Neuronal stem cell (in vitro differentiated cells): ENCODE measurements around the gene KDM5A.

Experiments used
- DNase-seq: peaks from one replicate; pipeline ENCODE4 v3.0.0-alpha.2; 2013; ENCODE audit warnings: low spot score
- H2AFZ ChIP-seq: one replicate; pipeline ENCODE4 v1.6.1; 2013; ENCODE audit warnings: mild to moderate bottlenecking, low read length, inconsistent platforms
- H2AK5ac ChIP-seq: 2 replicates; pipeline ENCODE4 v1.6.1; 2013; ENCODE audit warnings: low read depth, mild to moderate bottlenecking, inconsistent platforms, low read length, moderate library complexity, mixed read lengths
- H2BK120ac ChIP-seq: 2 replicates; pipeline ENCODE4 v1.6.1; 2013; ENCODE audit warnings: low read depth, mild to moderate bottlenecking, inconsistent platforms, low read length, moderate library complexity, mixed read lengths
- H2BK12ac ChIP-seq: one replicate; pipeline ENCODE4 v1.6.1; 2013; ENCODE audit warnings: low read length, inconsistent platforms
- H2BK15ac ChIP-seq: 2 replicates; pipeline ENCODE4 v1.6.1; 2013; ENCODE audit warnings: mild to moderate bottlenecking, low read length, inconsistent platforms, mixed read lengths
- H2BK5ac ChIP-seq: one replicate; pipeline ENCODE4 v1.6.1; 2013; ENCODE audit warnings: inconsistent platforms, mild to moderate bottlenecking, low read length, moderate library complexity
- H3K14ac ChIP-seq: one replicate; pipeline ENCODE4 v1.6.1; 2013; ENCODE audit warnings: low read length, inconsistent platforms
- H3K18ac ChIP-seq: 2 replicates; pipeline ENCODE4 v1.6.1; 2013; ENCODE audit warnings: low read length, inconsistent platforms
- H3K23ac ChIP-seq: 2 replicates; pipeline ENCODE4 v1.6.1; 2013; ENCODE audit warnings: low read depth, mild to moderate bottlenecking, mixed read lengths, low read length, inconsistent platforms; ENCODE audit not compliant: poor library complexity
- H3K27ac ChIP-seq: replicated peaks from 3 replicates; pipeline ENCODE4 v1.5.1; 2013; ENCODE audit warnings: low read length, inconsistent platforms
- H3K27me3 ChIP-seq, 3 experiments: 2 replicates each; pipeline ENCODE4 v1.6.1; 2013; ENCODE audit warnings: low read length in 3 of 3, mild to moderate bottlenecking in 2 of 3, inconsistent platforms in 1 of 3, low read depth in 1 of 3, mixed read lengths in 1 of 3, moderate library complexity in 1 of 3; ENCODE audit not compliant: control insufficient read depth in 3 of 3, insufficient read depth in 3 of 3
- H3K36me3 ChIP-seq, 2 donors: replicated peaks in 1 of 2; 2 replicates each; pipeline ENCODE4 v1.6.1; 2013; ENCODE audit warnings: low read length in 2 of 2; ENCODE audit not compliant: control insufficient read depth in 2 of 2, insufficient read depth in 2 of 2
- H3K4ac ChIP-seq: 2 replicates; pipeline ENCODE4 v1.6.1; 2013; ENCODE audit warnings: inconsistent platforms, mild to moderate bottlenecking, low read length, moderate library complexity
- H3K4me1 ChIP-seq, 2 donors: 1 replicate in 1 of 2; 2 replicates in 1 of 2; pipeline ENCODE4 v1.6.1; 2013; ENCODE audit warnings: low read length in 2 of 2, low read depth in 1 of 2; ENCODE audit not compliant: control insufficient read depth in 2 of 2, insufficient read depth in 1 of 2
- H3K4me2 ChIP-seq: one replicate; pipeline ENCODE4 v1.6.1; 2013; ENCODE audit warnings: mild to moderate bottlenecking, low read length, inconsistent platforms; ENCODE audit not compliant: insufficient read depth, poor library complexity, severe bottlenecking
- H3K4me3 ChIP-seq, 2 donors: 2 replicates each; pipeline ENCODE4 v1.5.1; 2013; ENCODE audit warnings: low read length in 2 of 2, mild to moderate bottlenecking in 2 of 2, inconsistent platforms in 1 of 2, moderate library complexity in 1 of 2
- H3K79me1 ChIP-seq: one replicate; pipeline ENCODE4 v1.6.1; 2013; ENCODE audit warnings: low read depth, mild to moderate bottlenecking, inconsistent platforms, low read length, moderate library complexity
- H3K9ac ChIP-seq: one replicate; pipeline ENCODE4 v1.6.1; 2013; ENCODE audit warnings: mild to moderate bottlenecking, low read depth, low read length, inconsistent platforms; ENCODE audit not compliant: poor library complexity
- H3K9me3 ChIP-seq, 2 donors: replicated peaks in 1 of 2; 2 replicates each; pipeline versions ENCODE3 to v1.6.1; 2013; ENCODE audit warnings: low read length in 2 of 2, mild to moderate bottlenecking in 2 of 2, inconsistent platforms in 1 of 2, low read depth in 1 of 2, mixed read lengths in 1 of 2, moderate library complexity in 1 of 2; ENCODE audit not compliant: control insufficient read depth in 2 of 2, insufficient read depth in 1 of 2
- H4K8ac ChIP-seq: one replicate; pipeline ENCODE4 v1.6.1; 2013; ENCODE audit warnings: low read depth, mild to moderate bottlenecking, inconsistent platforms, low read length, moderate library complexity
- H4K91ac ChIP-seq: one replicate; pipeline ENCODE4 v1.6.1; 2013; ENCODE audit warnings: low read length, low read depth, mild to moderate bottlenecking, inconsistent platforms; ENCODE audit not compliant: poor library complexity
- WGBS, 2 donors: extraction: QIAGEN DNeasy Blood & Tissue Kit; methylation state at CpG; one replicate each; pipeline ENCODE4 v1.1.7; 2013; ENCODE audit warnings: missing lambda C conversion rate in 2 of 2, mixed read lengths in 1 of 2; ENCODE audit not compliant: insufficient read length in 2 of 2, insufficient replicate concordance in 1 of 2; ENCODE audit errors: extremely low coverage in 2 of 2; 5-methylcytosine and 5-hydroxymethylcytosine counted together

Gene KDM5A

DNA sequence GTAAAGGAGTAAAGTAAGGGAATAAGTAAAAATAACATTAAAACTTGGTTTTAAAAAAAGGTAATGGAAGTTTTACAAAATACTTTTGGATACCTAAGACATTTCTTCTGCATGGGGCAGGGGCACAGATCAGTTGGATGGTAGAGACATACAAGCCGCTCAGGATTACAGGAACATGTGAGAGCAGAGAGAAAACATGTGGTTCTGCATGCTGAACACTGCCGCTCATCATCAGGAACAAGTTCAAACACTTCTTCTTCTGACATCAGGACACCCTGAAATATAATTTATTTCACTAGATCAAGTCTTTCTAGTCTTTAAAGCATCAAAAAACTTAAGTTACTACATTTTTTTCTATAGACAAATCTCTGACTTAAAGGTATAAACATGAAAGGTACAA lies 65.6 kb downstream of the KDM5A start:
- Histone ChIP-seq H3K4me1 (no peaks in the 10 kb centered on the region), H2AK5ac (no peak overlapping the region), H3K18ac (no peak overlapping the region), H2BK120ac (no peak overlapping the region), H3K4me2 (no peak overlapping the region), H4K8ac (no peak overlapping the region), H2BK15ac (no peak overlapping the region), H3K9ac (no peak overlapping the region), H3K27me3 (no peaks in the 10 kb centered on the region), H3K27ac (no peak overlapping the region), H2BK12ac (no peak overlapping the region), H3K4ac (no peak overlapping the region), H3K23ac (no peak overlapping the region), H3K4me3 (no peak overlapping the region), H2AFZ (no peak overlapping the region), H4K91ac (no peak overlapping the region), H3K36me3 (peaks cover 11 to 98% of the 10 kb centered on the region in 2 donors), H3K79me1 (no peaks in the 10 kb centered on the region), H3K9me3 (no peaks in the 10 kb centered on the region), H2BK5ac (no peak overlapping the region), H3K14ac (no peak overlapping the region)
- WGBS, 2 donors, result no CpG with 5 or more reads among the region's 2 CpGs
- DNase-seq, result no peak

DNA sequence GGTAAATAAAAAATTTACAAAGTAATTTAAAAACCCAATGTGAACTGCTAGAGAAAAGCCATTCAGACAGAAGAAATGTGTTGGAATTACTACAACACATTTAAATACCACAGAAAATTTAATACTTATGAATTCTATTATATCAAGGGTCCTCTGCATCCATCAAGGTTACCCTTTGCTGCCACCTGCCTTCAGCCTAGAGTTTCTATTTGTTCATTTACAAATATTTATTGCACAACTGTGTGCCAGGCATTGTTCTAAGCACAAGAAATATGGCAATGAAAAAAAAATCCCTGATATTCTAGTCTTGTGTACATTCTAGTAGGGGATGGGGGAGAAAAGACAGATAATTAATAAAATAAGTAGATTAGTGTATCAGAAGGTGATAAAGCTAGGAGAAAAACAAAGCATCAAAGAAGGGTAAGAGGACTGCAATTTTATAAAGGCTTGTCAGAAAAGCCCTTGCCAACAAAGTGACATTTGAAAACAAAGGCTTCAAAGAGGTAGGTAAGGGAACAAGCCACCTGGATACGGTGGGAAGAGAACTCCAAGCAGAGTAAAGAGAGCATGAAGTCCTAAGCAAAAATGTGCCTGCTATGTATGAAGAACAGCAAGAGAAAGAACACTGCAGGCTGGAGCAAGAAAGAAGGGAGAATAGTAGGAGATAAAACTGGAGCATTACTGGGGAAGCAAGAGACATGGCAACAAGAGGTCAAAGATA lies 67.4 kb downstream of the KDM5A start:
- no peaks in the 10 kb centered on the region for H3K4me1 ChIP-seq
- H3K4me2 ChIP-seq, result no peak overlapping the region
- H3K23ac ChIP-seq, result no peak overlapping the region
- H3K36me3 ChIP-seq, result peaks cover 20 to 98% of the 10 kb centered on the region in 2 donors
- no peaks in the 10 kb centered on the region for H3K79me1 ChIP-seq
- no peak overlapping the region for H4K91ac ChIP-seq
- no peaks in the 10 kb centered on the region for H3K9me3 ChIP-seq
- H3K27ac ChIP-seq, result no peak overlapping the region
- no peak overlapping the region for H2BK120ac ChIP-seq
- H3K14ac ChIP-seq, result no peak overlapping the region
- no peak overlapping the region for H3K4ac ChIP-seq
- H2AFZ ChIP-seq, result no peak overlapping the region
- H3K18ac ChIP-seq, result no peak overlapping the region
- H2BK12ac ChIP-seq, result no peak overlapping the region
- H3K4me3 ChIP-seq, result no peak overlapping the region
- H2AK5ac ChIP-seq, result no peak overlapping the region
- no peak overlapping the region for H3K9ac ChIP-seq
- H4K8ac ChIP-seq, result no peak overlapping the region
- no peaks in the 10 kb centered on the region for H3K27me3 ChIP-seq
- H2BK15ac ChIP-seq, result no peak overlapping the region
- DNase-seq, result no peak
- no peak overlapping the region for H2BK5ac ChIP-seq
- no CpG with 5 or more reads among the region's 1 CpG for WGBS, 2 donors

DNA sequence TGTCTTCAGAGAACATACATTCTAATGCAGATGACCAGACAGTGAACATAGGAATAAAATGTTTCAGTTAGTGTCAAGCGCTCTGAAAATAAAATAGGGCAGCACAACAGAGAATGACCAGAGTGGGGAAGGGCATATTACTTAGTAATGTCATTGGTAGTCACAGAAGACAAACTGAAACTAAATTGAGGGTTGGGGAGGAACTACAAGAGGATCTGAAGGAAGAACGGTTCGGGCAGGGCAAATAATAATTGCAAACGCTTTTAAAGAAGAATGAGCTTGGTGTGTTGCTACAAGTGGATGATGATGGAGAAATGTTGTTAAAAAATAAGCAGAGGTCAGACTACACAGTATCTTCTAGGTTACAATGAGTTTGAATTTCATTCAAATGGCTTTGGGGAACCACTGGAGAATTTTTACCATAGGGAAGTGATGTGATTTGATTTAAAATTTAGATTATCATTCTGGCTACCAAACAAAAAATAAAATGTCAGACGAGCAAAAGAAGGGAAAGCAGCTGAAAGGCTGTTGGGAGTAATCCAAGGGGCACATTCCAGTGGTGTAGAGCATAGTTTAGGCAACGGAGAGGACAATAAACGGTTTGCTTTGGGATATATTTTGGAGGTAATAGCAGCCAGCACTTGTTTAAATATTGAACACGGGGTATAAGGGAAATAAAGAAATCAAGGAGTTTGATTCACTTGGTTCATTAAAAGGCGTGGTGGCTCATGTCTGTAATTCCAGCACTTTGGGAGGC lies 70.2 kb downstream of the KDM5A start:
- H3K23ac ChIP-seq, result no peak overlapping the region
- H3K27me3 ChIP-seq, result no peaks in the 10 kb centered on the region
- no peak overlapping the region for H3K4me2 ChIP-seq
- no peak overlapping the region for H2BK120ac ChIP-seq
- no CpG with 5 or more reads among the region's 9 CpGs for WGBS, 2 donors
- no peak overlapping the region for H2AK5ac ChIP-seq
- H2BK5ac ChIP-seq, result no peak overlapping the region
- DNase-seq, result no peak
- no peak overlapping the region for H2BK15ac ChIP-seq
- H2BK12ac ChIP-seq, result no peak overlapping the region
- no peak overlapping the region for H3K4ac ChIP-seq
- no peak overlapping the region for H3K9ac ChIP-seq
- no peaks in the 10 kb centered on the region for H3K9me3 ChIP-seq
- no peak overlapping the region for H3K27ac ChIP-seq
- no peak overlapping the region for H4K8ac ChIP-seq
- H3K14ac ChIP-seq, result no peak overlapping the region
- no peak overlapping the region for H2AFZ ChIP-seq
- H3K4me1 ChIP-seq, result no peaks in the 10 kb centered on the region
- H3K79me1 ChIP-seq, result no peaks in the 10 kb centered on the region
- no peak overlapping the region for H4K91ac ChIP-seq
- H3K18ac ChIP-seq, result no peak overlapping the region
- no peak overlapping the region for H3K4me3 ChIP-seq
- peaks cover 19 to 99% of the 10 kb centered on the region in 2 donors for H3K36me3 ChIP-seq

DNA sequence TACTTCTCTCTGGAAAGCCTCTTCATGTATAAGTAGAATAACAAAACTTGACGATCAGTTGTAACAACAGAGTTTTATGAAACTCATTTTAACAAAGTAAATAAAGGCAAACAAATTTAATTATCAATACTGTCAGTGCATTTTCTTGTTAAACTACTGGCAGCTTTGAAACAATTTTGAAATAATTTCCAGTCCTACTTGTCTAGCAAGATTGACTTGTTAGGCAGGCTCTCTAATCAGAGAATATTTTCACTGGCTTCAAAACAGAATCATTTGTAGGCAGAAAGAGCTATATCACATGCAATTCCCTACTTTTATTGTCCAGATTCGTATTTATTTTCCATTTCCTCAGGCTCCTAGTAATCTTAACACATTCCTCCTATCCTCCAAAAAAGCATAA lies 80.6 kb downstream of the KDM5A start:
- H3K27ac ChIP-seq, result no peak overlapping the region
- H3K4me3 ChIP-seq, result no peak overlapping the region
- no peaks in the 10 kb centered on the region for H3K79me1 ChIP-seq
- H3K27me3 ChIP-seq, result no peaks in the 10 kb centered on the region
- H2AK5ac ChIP-seq, result no peak overlapping the region
- H3K36me3 ChIP-seq, result peaks cover 21 to 100% of the 10 kb centered on the region in 2 donors
- DNase-seq, result no peak
- H3K9me3 ChIP-seq, result peaks cover 2 to 5% of the 10 kb centered on the region in 2 donors
- H3K4me2 ChIP-seq, result no peak overlapping the region
- H2BK5ac ChIP-seq, result no peak overlapping the region
- H3K23ac ChIP-seq, result no peak overlapping the region
- no peak overlapping the region for H3K4ac ChIP-seq
- no peak overlapping the region for H4K91ac ChIP-seq
- H2BK120ac ChIP-seq, result no peak overlapping the region
- H2AFZ ChIP-seq, result no peak overlapping the region
- no peak overlapping the region for H2BK12ac ChIP-seq
- H3K14ac ChIP-seq, result no peak overlapping the region
- no peak overlapping the region for H3K9ac ChIP-seq
- no peaks in the 10 kb centered on the region for H3K4me1 ChIP-seq
- no peak overlapping the region for H4K8ac ChIP-seq
- H3K18ac ChIP-seq, result no peak overlapping the region
- no CpG with 5 or more reads among the region's 2 CpGs for WGBS, 2 donors
- H2BK15ac ChIP-seq, result no peak overlapping the region
